Breast epithelium (tissue), 4 donors: Measurements from ENCODE around the gene PRDM16. TPM values are rescaled to one million over a fixed set of nuclear protein-coding genes. Genes with fewer than 3 reads are reported as not detected.

ENCODE experiments used
- DNase-seq, 2 donors: peaks; one replicate each; pipeline ENCODE4 v3.0.0-alpha.2; 2019; ENCODE audit warnings: low spot score in 2 of 2
- H3K27ac ChIP-seq, 2 donors: fragments of 200-600 bp; sonication (generic) in 1 of 2; one replicate each; pipeline ENCODE4 v1.5.1; 2016 to 2019; ENCODE audit warnings: mild to moderate bottlenecking in 1 of 2
- H3K27me3 ChIP-seq, 2 donors: fragments of 200-600 bp; sonication (generic) in 1 of 2; one replicate each; pipeline versions ENCODE4 v1.5.1 to v1.6.0; 2017 to 2019; ENCODE audit warnings: control low read depth in 1 of 2, mild to moderate bottlenecking in 1 of 2
- H3K36me3 ChIP-seq: fragments of 200-600 bp; one replicate; pipeline ENCODE4 v1.5.1; 2019
- H3K4me1 ChIP-seq, 2 donors: fragments of 200-600 bp; sonication (generic); one replicate each; pipeline ENCODE4 v1.5.1; 2016 to 2019; ENCODE audit warnings: control low read depth in 1 of 2
- H3K4me3 ChIP-seq, 3 donors: fragments of 200-600 bp; sonication (generic); 1 replicate in 2 of 3; 2 replicates in 1 of 3; pipeline ENCODE4 v1.5.1; 2016 to 2019; ENCODE audit warnings: mild to moderate bottlenecking in 3 of 3, moderate library complexity in 2 of 3
- H3K9me3 ChIP-seq, 2 donors: fragments of 200-600 bp; sonication (generic) in 1 of 2; one replicate each; pipeline ENCODE4 v1.5.1; 2016 to 2019; ENCODE audit warnings: control low read depth in 1 of 2
- CTCF ChIP-seq, 3 donors: fragments of 450-650 bp; IDR thresholded peaks; one replicate each; pipeline ENCODE4 v1.5.1; 2016 to 2017; ENCODE audit warnings: antibody characterized with exemption in 3 of 3, mild to moderate bottlenecking in 3 of 3, moderate library complexity in 3 of 3
- POLR2A ChIP-seq: fragments of 450-650 bp; IDR thresholded peaks from one replicate; pipeline ENCODE4 v1.6.1; 2016; ENCODE audit warnings: antibody characterized with exemption, mild to moderate bottlenecking, moderate library complexity
- POLR2AphosphoS5 ChIP-seq, 3 donors: sonication (generic); formaldehyde crosslinking; IDR thresholded peaks; one replicate each; pipeline ENCODE4 v1.6.1; 2017; ENCODE audit warnings: antibody characterized with exemption in 3 of 3
- intact Hi-C: fragments of 100-400 bp; cut with DNase I; formaldehyde crosslinking; loops from one replicate; pipeline ENCODE4 v1.15.1; 2023; ENCODE audit warnings: low total_unique reads
- total RNA-seq, 3 donors: library from RNA; depleted of rRNA; stranded (reverse); fragments of >200 nt; gene quantifications; one replicate each; pipeline ENCODE4 v1.1.0, GENCODE V29; 2016

The PRDM16 gene
- total RNA-seq, 3 donors from 2014 or later: 0.48 to 3.8 (median 3.6) TPM

DNA sequence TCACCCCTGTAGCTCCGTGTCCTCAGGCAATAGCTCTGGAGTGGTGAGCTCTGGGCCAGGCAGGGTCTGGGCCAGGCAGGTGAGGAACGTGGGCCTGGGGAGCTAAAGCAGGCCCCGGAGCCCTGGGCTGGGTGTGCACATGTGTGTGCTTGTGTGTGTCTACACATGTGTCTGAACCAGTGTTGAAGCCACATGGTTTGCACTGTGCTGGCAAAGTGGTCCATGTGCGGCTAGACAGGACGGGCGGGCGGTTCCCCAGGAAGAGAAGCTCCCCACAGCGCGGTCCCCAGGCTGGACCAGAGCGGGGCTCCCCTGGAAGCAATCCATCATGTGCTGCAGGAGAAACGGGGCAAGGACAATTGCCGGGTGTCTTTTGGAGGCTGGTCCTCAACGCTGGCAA lies 84.2 kb downstream of the PRDM16 start:
- no peaks in the 10 kb centered on the region for H3K36me3 ChIP-seq
- no peaks in the 10 kb centered on the region for H3K4me1 ChIP-seq

GRCh38 chr1:3153902-3154795 lies 85.1 kb downstream of the PRDM16 start:
- intact Hi-C loops: no loop called here
- H3K4me3 ChIP-seq: no peak overlapping the region
- no peak overlapping the region for H3K27ac ChIP-seq
- H3K36me3 ChIP-seq: no peaks in the 10 kb centered on the region
- no peak for DNase-seq
- H3K27me3 ChIP-seq: peaks cover 0 to 46% of the 10 kb centered on the region in 2 donors
- no peaks in the 10 kb centered on the region for H3K9me3 ChIP-seq
- no peak for TF ChIP-seq POLR2AphosphoS5 (IDR thresholded peaks at IDR 0.05)
- TF ChIP-seq CTCF (IDR thresholded peaks at IDR 0.05): no peak
- no peak for TF ChIP-seq POLR2A
- no peaks in the 10 kb centered on the region for H3K4me1 ChIP-seq

More for the DNA sequence above, 84.2 kb downstream of the PRDM16 start:
- H3K27ac ChIP-seq: no peak overlapping the region
- no peak for DNase-seq
- intact Hi-C loops: no loop called here
- TF ChIP-seq POLR2A (no peak), CTCF (IDR thresholded peaks at IDR 0.05) (no peak), POLR2AphosphoS5 (IDR thresholded peaks at IDR 0.05) (no peak)
- no peak overlapping the region for H3K4me3 ChIP-seq
- peaks cover 0 to 48% of the 10 kb centered on the region in 2 donors for H3K27me3 ChIP-seq
- H3K9me3 ChIP-seq: no peaks in the 10 kb centered on the region

DNA sequence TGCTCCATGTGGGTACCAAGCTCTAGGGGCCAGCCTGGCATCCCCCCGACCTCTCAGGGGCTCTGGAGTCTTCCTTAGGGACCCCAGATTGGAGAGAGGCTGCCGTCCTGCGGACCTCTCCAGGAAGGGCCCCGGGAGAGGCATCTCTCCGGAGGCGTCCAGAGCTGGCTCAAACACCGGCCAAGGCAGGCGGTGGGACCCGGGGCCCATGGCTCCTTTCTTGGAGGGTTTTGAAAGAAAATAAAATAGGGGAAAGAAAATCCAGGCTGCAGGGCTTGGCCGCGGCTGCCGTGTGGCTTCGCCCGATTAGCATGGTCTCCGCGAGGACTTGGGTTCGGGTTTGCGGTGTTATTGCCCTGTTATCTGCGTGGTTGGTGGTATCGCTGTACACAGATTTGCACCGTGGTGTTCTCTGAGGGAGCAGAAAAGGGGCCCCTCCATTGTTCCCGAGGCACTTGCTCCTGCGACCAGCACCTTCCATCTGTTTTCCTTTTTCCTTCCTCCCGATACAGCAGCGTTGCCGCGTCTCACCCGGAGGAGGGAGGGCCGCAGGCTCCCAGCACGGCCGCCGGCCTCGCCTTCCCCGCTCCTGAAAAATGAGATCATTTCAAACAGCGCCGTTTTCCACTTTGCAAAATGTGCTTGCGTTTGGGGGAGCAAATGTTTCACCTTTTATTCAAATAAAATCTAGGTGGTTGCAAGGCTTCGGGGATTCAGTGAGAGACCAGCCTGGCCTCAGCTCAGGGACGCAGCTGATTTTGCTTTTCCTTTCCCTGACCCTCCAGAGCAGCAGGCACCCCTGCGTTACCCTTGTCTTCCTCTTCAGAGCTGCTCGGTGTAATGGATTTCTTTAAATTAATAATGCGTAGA lies 86.3 kb downstream of the PRDM16 start:
- TF ChIP-seq POLR2A (no peak), POLR2AphosphoS5 (IDR thresholded peaks at IDR 0.05) (no peak), CTCF (IDR thresholded peaks at IDR 0.05) (no peak)
- Histone ChIP-seq H3K36me3 (no peaks in the 10 kb centered on the region), H3K27me3 (peaks cover 0 to 41% of the 10 kb centered on the region in 2 donors), H3K27ac (no peak overlapping the region), H3K4me1 (no peaks in the 10 kb centered on the region), H3K9me3 (no peaks in the 10 kb centered on the region), H3K4me3 (no peak overlapping the region)
- intact Hi-C loops: no loop called here
- no peak for DNase-seq

- TF ChIP-seq POLR2AphosphoS5 (IDR thresholded peaks at IDR 0.05) (no peak), POLR2A (no peak), CTCF (IDR thresholded peaks at IDR 0.05) (no peak)
- H3K4me3 ChIP-seq: no peak overlapping the region
- no peak for DNase-seq
- no peaks in the 10 kb centered on the region for H3K4me1 ChIP-seq
- no peaks in the 10 kb centered on the region for H3K9me3 ChIP-seq
- peaks cover 0 to 47% of the 10 kb centered on the region in 2 donors for H3K27me3 ChIP-seq
- no peaks in the 10 kb centered on the region for H3K36me3 ChIP-seq
- no peak overlapping the region for H3K27ac ChIP-seq
- intact Hi-C loops: no loop called here
Observed at GRCh38 chr1:3155926-3156220, 86.9 kb downstream of the PRDM16 start.

DNA sequence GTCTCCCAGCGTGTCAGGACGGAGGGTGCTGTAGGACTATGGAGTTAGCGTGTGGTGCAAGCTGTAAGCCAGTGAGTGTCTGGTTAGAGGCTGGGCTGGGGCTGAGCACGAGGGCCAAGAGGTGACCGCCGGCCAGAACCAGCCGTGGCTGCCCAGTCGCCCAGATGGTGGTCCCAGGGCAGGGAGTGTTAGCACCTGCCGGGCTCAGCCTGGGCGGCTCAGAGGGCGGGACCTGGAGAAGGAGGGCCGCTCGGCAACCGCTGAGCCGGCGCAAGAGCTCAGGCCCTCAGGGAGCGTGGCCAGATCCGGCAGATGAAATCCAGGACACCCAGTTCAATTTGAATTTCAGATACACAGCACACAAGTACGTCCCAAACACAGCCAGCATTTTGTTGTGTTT lies 87.9 kb downstream of the PRDM16 start:
- Histone ChIP-seq H3K27me3 (peaks cover 0 to 52% of the 10 kb centered on the region in 2 donors), H3K27ac (no peak overlapping the region), H3K4me1 (no peaks in the 10 kb centered on the region), H3K4me3 (no peak overlapping the region), H3K36me3 (no peaks in the 10 kb centered on the region), H3K9me3 (no peaks in the 10 kb centered on the region)
- intact Hi-C loops: no loop called here
- no peak for TF ChIP-seq POLR2A
- no peak for TF ChIP-seq CTCF (IDR thresholded peaks at IDR 0.05)
- TF ChIP-seq POLR2AphosphoS5 (IDR thresholded peaks at IDR 0.05): no peak
- DNase-seq: no peak
